Activated T-helper 1 cell treated with Interleukin-2 at 50 U/mL for 16 hours (primary cell): ENCODE data around the gene GORAB.

ENCODE experiments used
- DNase-seq: peaks from one replicate; pipeline ENCODE4 v3.0.0-alpha.2; 2020; ENCODE audit warnings: low read depth

GORAB gene

DNA sequence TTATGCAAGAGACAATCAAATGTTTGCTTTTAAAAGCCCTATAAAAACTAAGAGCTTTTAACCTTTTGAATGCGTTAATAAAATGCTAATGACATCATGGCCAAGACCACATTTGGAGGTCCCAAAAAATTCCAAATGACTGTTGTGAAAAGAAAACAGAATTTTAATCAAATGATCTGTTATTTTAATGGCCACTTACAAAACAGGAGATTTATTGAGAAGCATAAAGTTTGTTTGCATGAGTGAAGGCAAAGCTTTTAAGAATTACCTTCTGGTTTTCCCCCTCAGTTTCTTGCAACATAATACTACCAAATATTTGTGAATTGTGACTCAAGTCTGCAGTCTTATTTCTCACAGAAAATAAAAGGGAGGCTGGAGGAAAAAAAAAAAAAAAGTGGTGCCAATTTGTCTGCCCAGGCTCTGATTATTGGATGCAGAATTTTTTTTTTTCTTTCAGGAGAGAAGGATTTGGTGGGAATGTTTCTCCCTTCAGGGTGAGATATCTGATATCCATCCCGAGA lies 60.7 kb downstream of the GORAB start:
- DNase-seq = no peak

DNA sequence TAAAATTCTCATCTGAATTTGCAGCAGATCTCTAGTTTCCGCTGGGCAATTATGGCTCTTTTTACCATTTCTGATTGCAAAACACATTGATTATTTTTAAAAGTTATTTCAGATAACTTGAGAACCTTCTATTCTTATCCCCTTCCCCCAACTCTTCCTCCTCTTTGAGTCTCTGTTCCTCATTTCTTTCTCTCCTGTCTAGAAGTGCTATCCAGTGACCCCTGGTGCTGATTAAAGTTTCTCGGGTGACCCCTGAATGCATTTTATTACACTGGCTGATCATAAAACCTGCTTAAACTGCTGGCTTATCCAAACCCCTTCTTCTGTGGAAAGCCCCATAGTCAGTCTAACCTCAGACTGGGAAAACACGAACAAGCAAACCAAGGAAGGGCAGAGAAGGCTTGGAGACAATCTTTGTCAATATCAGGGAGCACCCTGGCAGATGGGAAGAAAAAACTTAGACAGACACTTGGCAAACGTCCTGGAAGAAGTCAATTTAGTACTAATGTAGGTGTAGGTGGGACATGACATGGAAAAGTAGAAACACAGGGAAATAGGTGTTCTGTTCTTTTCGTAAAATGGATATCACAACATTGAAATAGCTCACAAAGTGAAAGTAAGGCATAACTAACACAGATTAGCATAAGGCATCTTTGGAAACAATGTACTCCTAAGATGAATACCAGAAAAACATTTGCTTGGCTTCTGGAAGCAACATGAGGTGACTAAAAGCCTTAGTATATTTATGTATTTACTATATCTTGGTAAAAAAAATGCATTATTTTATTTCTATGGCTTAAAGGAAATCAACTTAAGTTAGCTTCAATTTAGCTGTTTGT lies 61.4 kb downstream of the GORAB start:
- no peak for DNase-seq

DNA sequence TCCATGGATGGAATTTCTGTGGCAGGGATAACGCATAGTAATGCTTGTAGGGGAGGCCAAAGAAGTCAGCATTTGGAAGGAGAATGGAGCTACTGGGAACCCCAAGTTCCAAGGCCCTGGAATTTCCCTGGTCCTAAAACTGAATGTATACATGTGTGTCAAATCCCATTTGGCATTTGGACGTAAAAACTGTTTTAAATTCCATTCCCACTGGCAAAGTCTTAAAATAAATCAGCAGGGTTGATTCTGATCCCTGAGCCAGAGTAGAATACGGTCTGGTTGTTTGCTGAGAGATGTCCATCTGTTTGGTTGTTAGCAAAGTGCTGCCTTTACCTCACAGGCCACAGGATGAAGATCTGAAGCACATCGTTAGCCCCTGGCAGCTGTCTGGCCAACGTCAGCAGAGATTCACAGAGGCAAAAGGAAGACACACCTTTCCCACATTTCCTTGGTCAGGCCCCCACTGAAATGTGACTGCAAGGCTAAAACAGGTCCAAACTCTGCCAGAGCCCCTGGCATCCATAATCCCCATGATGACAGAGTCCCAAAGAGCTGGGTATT lies 62.2 kb downstream of the GORAB start:
- no peak for DNase-seq

DNA sequence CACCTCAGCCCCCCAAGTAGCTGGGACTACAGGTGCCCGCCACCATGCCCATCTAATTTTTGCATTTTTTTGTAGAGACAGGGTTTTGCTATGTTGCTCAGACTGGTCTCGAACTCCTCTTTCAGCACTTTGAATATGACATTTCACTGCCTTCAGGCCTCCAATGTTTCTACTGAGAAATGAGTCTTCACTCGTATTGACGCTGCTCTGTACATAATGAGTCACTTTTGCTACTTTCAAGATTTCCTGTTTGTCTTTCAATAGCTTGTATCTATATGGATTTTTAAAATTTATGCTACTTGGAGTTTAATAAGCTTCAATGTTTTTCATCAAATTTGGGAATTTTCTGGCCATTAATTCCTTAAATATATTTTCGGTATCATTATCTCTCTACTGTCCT lies 64.7 kb downstream of the GORAB start:
- no peak for DNase-seq

DNA sequence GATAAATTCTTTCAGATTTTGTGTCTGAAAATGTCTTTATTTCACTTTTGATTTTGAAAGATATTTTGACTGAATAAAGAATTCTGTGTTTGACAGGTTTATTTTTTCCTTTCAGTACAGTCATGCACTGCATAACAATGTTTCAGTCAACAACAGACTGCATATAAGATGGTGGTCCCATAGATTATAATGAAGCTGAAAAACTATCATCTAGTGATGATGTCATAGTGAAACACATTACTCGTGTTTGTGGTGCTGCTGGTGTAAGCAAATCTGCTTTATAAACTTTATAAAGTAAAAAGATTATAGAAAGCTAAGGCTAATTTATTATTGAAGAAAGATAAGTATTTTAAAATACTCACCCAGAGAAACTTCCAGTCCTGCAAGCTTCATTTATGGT lies 66.7 kb downstream of the GORAB start:
- DNase-seq = no peak

DNA sequence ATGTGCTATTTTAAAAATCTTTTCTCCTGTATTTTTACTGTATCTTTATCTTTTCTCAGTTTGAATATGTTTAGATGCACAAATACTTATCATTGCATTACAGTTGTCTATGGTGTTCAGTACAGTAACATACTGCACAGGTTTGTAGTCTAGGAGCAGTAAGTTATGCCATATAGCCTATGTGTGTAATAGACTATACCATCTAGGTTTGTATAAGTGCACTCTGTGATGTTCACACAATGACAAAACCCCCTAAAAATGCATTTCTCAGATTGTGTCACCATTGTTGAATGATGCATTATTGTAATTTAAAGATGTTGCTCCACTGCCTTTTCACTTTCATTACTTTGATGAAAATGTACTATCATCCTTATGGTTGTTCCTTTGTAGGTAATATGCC lies 67.1 kb downstream of the GORAB start:
- DNase-seq = no peak

DNA sequence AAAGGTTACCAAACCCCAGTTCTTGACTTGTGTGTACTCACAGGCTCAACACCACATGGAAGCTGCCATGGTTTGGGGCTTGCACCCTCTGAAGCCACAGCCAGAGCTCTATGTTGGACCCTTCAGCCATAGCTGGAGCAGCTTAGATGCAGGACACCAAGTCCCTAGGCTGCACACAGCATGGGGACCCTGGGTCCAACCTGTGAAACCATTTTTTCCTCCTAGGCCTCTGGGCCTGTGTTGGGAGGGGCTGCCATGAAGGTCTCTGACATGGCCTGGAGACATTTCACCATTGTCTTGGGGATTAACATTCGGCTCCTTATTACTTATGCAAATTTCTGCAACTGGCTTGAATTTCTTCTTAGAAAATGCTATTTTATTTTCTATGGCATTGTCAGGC lies 69.9 kb downstream of the GORAB start:
- no peak for DNase-seq
